Activated T-helper 9 cell treated with anti-CD3 and anti-CD28 coated beads, Interleukin-2, amount 50 U/mL, for 16 hours (primary cell): ENCODE results near the gene DGKG.

ENCODE experiments used
- DNase-seq: peaks from one replicate; pipeline ENCODE4 v3.0.0-alpha.2; 2020; ENCODE audit warnings: low read depth

The DGKG gene

DNA sequence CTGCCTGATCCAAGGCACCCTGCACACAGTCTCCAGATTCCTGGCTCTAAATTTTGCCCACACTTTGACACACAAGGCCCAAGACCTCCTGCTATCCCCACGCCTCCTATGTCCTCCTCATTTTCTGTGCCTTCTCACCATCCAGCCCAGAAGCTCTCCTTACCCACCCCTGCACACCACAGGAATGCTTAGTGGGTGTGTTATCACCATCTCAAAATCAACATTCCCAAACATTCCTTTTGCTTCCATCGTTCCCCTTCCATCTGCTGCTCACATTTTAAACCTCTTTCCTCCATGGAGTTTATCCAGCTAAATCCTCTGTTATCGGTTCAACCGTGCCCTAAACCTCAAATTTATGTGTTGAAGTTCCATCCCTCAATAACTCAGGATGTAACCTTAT lies 43.9 kb downstream of the DGKG start:
- no peak for DNase-seq

GRCh38 chr3:186317478-186317877 lies 44.6 kb downstream of the DGKG start:
- DNase-seq, result no peak

DNA sequence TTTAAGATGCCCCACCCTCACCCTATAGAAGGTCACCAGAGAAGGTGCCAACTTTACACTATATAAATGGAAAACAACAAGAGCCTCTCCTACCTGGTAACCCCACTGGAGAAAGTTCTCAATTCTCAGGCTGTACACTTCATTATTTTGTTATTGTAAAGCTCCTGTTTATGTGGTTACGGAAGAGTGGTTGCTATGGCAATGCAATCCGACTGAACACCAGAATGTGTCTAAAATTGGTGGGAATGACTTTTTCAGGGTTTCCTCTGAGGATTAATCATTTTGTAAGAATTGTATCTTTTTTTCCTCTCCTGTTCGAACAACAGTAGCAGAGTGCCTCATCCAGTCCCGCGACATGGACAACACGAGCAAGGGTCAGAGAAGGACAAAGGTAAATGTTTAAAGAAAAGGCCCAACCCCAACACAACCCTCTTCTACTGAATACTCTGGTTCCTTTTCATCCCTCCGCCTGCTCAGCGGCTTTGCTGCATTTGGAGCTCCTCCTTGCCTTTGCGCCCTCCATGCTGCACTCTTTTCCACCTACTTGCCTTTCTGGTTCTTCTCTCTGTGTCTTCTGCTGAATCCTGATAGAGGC lies 45.3 kb downstream of the DGKG start:
- DNase-seq, result no peak

DNA sequence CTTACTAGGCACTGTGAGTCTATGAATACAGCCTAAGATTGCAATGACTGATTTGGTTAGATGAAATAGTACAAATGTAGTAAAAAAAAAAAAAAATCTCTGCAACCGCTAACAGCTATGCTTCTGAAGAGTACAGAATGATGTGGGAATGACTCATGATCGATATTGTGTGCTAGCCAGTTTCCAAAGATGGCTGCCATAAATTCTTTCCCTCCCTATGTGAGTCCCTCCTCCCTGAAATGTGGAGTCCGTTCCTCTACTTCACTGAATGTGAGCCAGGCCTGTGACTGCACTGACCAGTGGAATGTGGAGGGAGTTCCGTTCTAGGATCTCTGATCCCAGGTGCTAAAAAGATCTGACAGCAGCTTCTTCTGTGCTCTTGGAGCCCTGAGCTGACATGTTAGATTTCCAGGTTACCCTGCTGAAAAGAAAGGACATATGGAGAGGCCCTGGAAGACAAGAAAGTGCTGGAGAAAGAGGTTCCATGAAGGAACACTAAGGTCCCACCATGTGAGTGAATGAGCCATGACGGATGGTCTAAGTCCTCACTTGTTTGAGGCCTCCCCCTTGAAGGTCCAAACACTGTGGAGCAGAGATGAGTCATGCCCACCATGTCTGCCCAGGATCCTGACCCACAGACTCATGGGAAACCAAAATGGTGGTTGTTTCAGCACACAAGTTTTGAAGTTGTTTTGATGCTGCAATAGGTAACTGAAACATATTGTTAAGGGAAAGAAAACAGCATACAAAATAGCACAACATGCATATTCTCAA lies 46.3 kb downstream of the DGKG start:
- DNase-seq, result no peak

- no peak for DNase-seq
These were observed 47.1 kb downstream of the DGKG start for GRCh38 chr3:186314896-186315295.

DNA sequence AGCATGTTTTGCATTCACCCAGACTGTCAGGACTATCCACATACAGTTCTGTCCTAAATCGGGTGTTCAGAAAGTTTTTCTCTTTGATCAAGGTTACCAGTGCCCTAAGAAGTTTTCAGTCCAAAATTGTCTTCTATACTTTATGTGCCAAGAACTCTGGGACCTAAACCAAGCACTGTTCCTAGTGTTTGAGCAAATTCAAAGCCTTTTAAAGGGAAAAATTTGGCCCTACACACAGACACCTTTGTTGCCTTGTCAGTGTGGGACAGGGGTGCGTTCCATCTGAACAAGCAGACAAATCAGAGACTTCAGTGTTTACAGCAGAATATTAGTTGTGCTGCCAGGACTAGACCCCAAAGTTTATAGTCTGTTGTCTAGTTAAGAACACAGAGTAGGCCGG lies 50.6 kb downstream of the DGKG start:
- DNase-seq, result no peak

GRCh38 chr3:186308549-186308948 lies 53.5 kb downstream of the DGKG start:
- no peak for DNase-seq

DNA sequence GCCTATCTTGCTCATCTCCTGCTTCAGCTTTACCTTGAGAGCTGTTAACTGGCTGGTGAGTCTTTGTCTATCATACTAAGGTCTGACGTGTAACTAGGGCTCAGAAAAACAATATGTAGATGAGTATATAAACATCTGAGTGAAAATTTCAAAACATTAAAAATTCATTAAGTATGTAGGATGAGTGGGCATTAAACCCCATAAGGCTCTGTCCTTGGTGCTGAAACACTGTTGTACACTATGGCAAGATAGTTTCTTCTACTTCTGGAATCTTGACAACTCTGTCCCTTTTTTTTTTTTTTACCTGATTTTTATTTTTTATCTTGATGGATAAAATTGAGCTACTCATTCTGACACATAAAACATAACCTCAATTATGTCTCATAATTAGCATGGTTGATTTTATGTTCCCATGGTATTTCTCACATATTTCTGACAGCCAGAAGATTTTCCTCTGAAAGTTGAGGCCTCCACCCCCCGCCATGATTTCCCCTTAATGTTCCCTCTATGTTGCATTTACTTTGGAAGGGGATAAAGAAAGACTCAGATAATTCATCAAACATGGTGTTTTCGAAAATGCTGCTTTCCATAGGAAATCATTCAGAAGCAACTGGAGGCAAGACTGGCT lies 54.3 kb downstream of the DGKG start:
- DNase-seq, result no peak

GRCh38 chr3:186305286-186305685 lies 56.7 kb downstream of the DGKG start:
- no peak for DNase-seq

DNA sequence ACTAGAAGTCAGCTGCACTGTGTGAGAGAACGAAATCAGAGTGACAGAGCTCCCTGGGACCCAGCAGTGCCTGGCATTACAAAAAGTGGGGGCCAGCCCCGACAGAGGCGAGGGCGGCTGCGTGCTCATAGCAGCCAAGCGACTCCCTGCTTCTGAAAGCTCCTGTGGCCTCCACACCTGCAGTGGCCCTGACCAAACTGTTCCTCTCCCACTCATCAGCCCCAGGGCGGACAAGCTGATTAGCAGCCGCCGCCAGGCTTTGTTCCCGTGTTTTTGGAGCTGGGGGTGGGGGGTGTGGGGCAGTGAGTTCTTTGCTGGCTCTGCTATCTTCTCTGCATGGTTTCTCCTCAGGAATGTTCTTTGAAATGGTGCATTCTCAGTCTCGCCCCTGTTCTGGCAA lies 58.1 kb downstream of the DGKG start:
- DNase-seq, result no peak

- DNase-seq, result no peak
These were observed 62.7 kb downstream of the DGKG start for GRCh38 chr3:186299327-186299726.

- DNase-seq, result no peak
These were observed 63.2 kb downstream of the DGKG start for GRCh38 chr3:186298876-186299275.

- no peak for DNase-seq
These were observed 71.2 kb downstream of the DGKG start for GRCh38 chr3:186290796-186291195.

GRCh38 chr3:186287711-186288110 lies 74.3 kb downstream of the DGKG start:
- DNase-seq, result no peak

- no peak for DNase-seq
These were observed 75.9 kb downstream of the DGKG start for GRCh38 chr3:186286114-186286513.

- no peak for DNase-seq
These were observed 77.4 kb downstream of the DGKG start for GRCh38 chr3:186284661-186285060.

DNA sequence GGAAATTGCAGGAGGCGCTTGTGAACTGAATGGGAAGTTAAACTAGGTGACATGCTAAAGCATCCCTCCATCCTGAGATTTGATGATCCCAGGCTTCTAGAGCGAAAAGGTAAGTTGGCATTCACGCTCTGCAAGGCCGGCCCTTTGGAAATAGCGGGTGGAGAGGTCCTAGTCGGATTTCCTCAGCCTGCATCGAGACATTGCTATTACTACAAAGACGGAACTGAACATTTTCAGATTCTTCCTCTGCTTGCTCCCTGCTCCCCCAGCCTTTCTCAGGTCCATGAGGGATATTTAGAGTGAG lies 77.7 kb downstream of the DGKG start:
- DNase-seq, result no peak

DNA sequence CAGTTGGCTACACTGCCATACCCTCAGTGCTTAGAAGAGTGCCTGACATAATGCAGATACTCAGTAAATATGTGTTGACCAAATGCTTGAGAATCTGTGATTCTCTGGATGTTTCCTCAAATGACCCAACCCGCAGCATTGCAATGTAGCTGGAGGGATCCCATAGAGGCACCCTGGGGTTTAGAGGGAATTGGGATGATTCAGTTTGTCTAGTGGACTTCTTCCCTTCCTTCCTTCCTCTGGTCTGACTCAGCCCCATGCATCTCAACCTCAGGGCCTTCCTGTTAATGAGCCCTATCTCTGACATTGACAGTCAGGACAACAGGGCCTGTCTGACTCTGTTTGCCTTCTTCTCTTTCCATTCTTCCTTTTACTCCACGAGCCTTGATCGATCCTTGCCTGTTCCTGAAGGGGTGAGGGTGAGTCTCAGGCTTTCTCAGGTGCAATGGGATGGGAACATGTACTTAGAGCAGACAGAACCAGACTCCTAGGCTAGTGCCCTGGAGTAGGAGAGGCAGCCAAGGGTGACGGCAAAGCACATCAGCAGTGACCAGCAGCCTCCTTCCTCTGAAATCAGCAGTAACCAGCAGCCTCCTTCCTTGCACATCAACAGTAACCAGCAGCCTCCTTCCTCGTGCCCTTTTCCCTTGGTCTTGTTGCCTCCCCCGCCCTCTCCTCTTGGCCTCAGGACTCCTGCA lies 78.2 kb downstream of the DGKG start:
- no peak for DNase-seq

DNA sequence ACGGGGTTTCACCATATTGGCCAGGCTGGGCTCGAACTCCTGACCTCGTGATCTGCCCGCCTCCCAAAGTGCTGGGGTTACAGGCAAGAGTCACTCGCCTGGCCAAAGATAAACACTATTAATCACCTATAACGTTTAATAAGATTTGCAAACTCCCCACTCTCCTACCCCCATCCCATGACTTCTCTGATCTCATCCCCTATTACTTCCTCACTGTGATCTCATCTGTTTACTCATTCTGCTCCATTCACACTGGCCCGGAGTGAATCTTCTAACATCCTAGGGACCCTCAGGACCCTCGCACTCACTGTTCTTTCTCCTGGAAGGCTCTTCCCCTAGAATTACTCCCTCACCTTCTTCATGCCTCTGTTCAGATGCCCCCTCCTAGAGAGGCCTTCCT lies 78.9 kb downstream of the DGKG start:
- no peak for DNase-seq

DNA sequence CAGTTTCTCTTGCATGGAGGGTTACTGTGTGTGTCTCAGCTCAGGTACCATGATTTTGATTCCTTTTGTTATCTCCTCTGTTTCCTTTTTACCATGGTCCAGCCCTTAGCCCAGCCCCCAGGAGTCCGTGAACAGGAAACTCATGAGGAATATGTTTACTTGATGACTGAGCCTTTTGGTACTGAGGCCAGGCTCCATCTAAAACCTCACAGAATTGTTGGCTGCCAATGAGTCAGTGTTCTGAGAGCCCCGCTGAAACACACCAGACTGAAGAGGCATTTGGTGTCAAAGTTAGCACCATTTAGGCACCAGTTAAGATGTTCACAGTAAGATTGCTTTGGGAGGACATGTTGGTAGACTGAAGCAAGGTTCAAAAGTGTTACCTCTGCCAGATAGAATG lies 80.9 kb downstream of the DGKG start:
- no peak for DNase-seq

GRCh38 chr3:186280737-186281136 lies 81.3 kb downstream of the DGKG start:
- DNase-seq, result no peak

DNA sequence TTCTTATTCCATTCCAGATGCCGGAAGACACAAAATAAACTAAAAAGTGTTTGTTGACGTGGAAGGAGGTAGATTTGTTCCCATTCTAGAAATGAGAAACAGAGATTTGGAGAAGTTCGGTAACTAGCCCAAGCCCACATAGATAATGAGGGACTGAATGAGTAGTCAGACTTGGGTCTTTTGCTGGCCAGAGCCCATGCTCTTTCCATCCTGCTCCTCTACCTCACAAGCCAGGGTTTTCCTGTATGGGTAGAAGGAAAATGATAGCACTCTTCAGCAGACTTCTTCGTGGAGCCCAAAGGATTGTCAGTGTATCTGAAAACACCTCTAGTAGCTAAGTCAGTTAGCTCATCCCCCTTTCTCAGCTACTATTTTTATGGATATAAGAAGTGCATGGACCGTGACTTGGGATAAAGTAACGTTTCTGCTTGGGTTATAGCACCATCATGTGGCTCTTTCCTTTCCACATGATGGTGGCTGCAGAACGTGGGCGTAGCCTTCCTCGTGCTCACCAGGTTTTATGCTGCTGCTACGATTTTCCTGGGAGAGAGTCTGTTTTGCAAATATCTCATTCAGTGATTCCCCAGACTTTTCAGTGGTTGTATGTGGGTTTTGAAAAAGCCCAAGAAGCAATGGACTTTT lies 84.6 kb downstream of the DGKG start:
- no peak for DNase-seq

DNA sequence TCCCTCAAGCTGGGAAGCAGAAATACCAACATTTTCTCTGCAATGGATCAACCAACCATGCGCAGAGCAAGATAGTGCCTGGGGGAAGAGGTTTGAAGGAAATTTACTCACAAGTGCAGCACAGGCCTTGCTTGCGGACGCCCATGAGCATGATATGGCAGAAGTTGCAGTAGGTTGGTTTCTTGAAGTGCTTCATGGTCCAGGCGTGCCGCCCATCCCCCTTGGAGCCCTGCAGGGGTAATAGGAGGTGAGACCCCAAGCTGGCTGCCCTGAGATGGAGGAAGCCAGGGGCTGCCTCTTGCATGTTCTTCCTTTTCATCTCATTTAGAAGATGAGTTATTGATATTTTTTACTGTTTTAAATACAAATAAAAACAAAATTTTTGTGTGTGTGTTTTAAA lies 86.6 kb downstream of the DGKG start:
- no peak for DNase-seq
